ENCODE results near the gene UHRF1.
"Not testable (repeated sequence)": the region's sequence is repeated elsewhere in the genome, so short reads cannot be mapped to it uniquely, and the experiment has no call there.

GRCh38 chr19:4941638-4942169 lies 32.4 kb downstream of the UHRF1 start:
- TF ChIP-seq CTCF, POLR2A (IDR thresholded peaks at IDR 0.05): not testable (repeated sequence)
